Measurements from ENCODE around the gene BCAM. TPM values are rescaled to one million over a fixed set of nuclear protein-coding genes. Genes with fewer than 3 reads are reported as not detected.

Gene BCAM
- total and polyA plus RNA-seq, 8 donors = 110 to 389 (median 163) TPM

DNA sequence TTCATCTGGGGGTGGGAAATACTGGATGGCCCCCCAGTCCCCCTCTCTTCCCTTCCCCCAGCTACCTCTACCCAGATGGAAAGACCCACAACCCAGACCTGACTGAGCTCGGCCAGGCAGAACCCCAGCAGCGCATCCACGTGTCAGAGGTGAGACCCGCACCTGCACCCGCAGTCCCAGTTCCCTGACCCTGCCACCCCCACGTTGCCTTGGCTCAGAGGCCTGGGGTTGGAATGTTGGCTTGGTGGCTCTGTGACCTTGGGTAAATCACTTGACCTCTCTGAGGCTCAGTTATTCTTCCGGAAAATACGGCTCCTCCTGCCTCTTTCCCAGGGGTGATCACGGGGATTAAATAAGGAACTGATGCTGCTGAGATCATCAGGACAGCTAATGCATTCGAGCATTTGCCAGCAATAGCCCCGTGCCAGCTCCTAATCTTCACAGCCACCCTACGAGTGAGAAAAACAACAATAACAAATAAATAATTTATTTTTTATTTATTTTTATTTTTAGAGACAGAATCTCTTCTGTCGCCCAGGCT is 18.9 kb upstream of the BCAM start:
- Histone ChIP-seq H3K4me3 (no peak overlapping the region), H3K27ac (no peak overlapping the region), H3K4me1 (no peaks in the 10 kb centered on the region), H3K36me3 (no peaks in the 10 kb centered on the region), H3K9me3 (no peaks in the 10 kb centered on the region), H3K27me3 (no peaks in the 10 kb centered on the region)
- ATAC-seq = no peak
- DNase-seq = no peak
- no peak for TF ChIP-seq CTCF (IDR thresholded peaks at IDR 0.05)
- intact Hi-C loops (cut with DNase I) = no loop called here

- no peak overlapping the region for H3K4me3 ChIP-seq
- no peak for ATAC-seq
- intact Hi-C loops (cut with DNase I) = no loop called here
These were observed 16.6 kb upstream of the BCAM start for GRCh38 chr19:44792281-44792680.

GRCh38 chr19:44794610-44795009 is 14.3 kb upstream of the BCAM start:
- Histone ChIP-seq H3K27me3 (no peaks in the 10 kb centered on the region), H3K27ac (no peak overlapping the region), H3K4me3 (no peak overlapping the region), H3K36me3 (no peaks in the 10 kb centered on the region), H3K9me3 (no peaks in the 10 kb centered on the region), H3K4me1 (peaks cover 0 to 8% of the 10 kb centered on the region in 2 donors)
- intact Hi-C loops (cut with DNase I) = no loop called here
- no peak for TF ChIP-seq CTCF (IDR thresholded peaks at IDR 0.05)
- ATAC-seq (no peak), DNase-seq (no peak)

More at GRCh38 chr19:44792281-44792680, 16.6 kb upstream of the BCAM start:
- TF ChIP-seq CTCF (IDR thresholded peaks at IDR 0.05) = no peak
- Histone ChIP-seq H3K4me1 (peaks cover 0 to 8% of the 10 kb centered on the region in 2 donors), H3K9me3 (no peaks in the 10 kb centered on the region), H3K27ac (no peak overlapping the region), H3K36me3 (no peaks in the 10 kb centered on the region), H3K27me3 (no peaks in the 10 kb centered on the region)
- no peak for DNase-seq

DNA sequence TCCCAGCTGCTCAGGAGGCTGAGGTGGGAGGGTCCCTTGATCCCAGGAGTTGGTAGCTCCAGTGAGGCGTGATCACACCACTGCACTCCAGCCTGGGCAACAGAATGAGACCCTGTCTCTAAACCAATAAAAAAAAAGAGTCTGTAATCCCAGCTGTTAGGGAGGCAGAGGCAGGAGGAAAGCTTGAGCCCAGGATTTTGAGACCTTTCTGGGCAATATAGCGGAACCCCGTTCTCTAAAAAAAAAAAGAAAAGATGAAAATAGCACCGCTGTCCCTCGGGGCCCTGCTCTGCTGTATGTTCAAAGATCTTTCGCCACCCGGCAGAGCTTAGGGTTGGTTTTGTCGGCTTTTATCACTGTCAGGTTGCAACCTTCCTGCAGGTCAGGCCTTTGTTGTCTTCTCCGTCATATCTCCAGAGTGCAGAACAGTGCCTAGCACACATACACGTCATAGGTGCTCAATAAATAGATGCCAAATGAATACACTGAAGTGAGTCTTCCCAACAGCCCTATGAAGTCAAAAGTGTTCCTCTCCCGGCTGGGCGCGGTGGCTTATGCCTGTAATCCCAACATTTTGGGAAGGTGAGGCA is 13.4 kb upstream of the BCAM start:
- ATAC-seq (no peak), DNase-seq (no peak)
- Histone ChIP-seq H3K36me3 (no peaks in the 10 kb centered on the region), H3K9me3 (no peaks in the 10 kb centered on the region), H3K27me3 (no peaks in the 10 kb centered on the region), H3K4me1 (peaks cover 0 to 14% of the 10 kb centered on the region in 2 donors), H3K4me3 (no peak overlapping the region), H3K27ac (no peak overlapping the region)
- no peak for TF ChIP-seq CTCF (IDR thresholded peaks at IDR 0.05)
- intact Hi-C loops (cut with DNase I) = no loop called here

GRCh38 chr19:44796701-44797115 is 12.2 kb upstream of the BCAM start:
- intact Hi-C loops (cut with DNase I) = no loop called here
- TF ChIP-seq CTCF (IDR thresholded peaks at IDR 0.05) = no peak
- no peak for ATAC-seq
- Histone ChIP-seq H3K9me3 (no peaks in the 10 kb centered on the region), H3K27ac (peak overlapping the region in 1 of 2 donors; percentile 66), H3K4me1 (peaks cover 0 to 14% of the 10 kb centered on the region in 2 donors), H3K27me3 (no peaks in the 10 kb centered on the region), H3K4me3 (no peak overlapping the region), H3K36me3 (no peaks in the 10 kb centered on the region)
- DNase-seq = peak in 1 of 4 donors; percentile 43

Measured in left lung (tissue), 10 donors.